GM21526 (cell line): ENCODE results near the gene GLCCI1.

Experiments
- ATAC-seq: cut with Tn5 transposase; IDR thresholded peaks from one replicate; pipeline ENCODE4 v1.9.1; 2021; ENCODE audit warnings: moderate library complexity; ENCODE audit not compliant: unreplicated experiment, low FRiP score

The GLCCI1 gene

GRCh38 chr7:7959979-7960670 is 8.5 kb upstream of the GLCCI1 start:
- ATAC-seq, result peak; percentile 86

DNA sequence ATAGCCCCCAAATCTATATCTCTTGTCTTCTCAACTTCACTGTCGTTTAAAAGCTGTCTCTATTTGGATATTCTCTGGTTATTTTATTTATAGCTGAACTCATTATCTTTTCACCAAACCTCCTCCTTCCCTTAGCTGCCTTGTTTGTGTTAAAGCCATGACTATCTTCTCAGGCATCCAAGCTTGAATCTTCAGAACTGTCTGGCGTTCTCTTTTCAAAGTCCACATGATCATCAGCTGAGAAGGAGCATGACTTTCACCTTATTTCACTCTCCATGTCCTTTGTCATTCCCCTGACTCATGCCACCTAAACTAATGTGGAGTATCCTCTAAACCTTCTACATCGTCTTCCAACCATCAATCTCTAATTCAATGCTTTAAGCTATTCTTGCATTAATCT is 5.7 kb upstream of the GLCCI1 start:
- no peak for ATAC-seq

DNA sequence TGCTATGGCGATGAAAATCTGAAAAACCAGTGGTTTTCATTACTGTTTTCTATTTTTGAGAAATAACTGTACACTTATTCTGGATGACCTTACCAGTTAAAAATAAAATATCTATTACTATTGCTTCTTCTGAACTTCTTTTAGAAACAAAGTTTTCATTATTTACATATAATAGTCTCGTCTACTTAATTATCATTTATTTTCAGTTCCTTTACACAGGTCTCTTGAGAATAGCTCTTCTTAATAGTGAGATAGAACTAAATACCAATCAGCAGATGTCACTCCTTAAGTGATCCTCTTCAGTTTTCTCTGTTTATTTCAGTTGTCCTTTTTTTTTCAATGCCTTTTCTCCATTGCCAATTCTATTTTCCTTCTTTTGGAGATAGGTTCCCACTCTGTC is 4.3 kb upstream of the GLCCI1 start:
- no peak for ATAC-seq

GRCh38 chr7:7964691-7965090 is 3.9 kb upstream of the GLCCI1 start:
- ATAC-seq, result no peak

- ATAC-seq, result no peak
Observed at GRCh38 chr7:7965301-7965700, 3.3 kb upstream of the GLCCI1 start.

DNA sequence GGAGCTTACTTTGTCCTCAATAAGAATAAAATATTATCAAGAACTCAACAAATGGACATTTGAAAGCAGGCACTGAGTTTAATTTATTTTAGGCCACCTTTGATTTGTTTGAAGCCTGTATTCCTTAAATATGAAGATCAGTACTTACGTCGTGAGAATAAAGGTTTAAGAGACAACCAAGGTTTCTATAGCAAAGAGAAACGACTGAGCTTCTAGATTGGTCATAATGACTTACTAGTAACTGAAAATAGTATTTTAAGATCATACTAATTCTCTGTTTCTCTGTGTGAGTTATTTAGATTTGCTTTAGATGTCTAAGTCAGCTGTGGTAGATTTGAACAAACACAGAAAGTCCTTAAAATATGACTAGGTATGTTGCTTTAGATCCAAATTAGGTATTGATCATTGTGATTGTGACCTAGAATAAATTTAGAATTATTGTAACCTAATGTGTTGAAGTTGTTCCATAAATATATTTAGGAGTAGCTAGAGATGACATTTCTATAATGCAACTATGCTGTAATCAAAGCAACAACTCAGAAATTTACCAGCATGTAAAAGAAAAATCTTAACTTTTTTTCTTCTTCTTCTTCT is 2.4 kb upstream of the GLCCI1 start:
- ATAC-seq, result no peak

DNA sequence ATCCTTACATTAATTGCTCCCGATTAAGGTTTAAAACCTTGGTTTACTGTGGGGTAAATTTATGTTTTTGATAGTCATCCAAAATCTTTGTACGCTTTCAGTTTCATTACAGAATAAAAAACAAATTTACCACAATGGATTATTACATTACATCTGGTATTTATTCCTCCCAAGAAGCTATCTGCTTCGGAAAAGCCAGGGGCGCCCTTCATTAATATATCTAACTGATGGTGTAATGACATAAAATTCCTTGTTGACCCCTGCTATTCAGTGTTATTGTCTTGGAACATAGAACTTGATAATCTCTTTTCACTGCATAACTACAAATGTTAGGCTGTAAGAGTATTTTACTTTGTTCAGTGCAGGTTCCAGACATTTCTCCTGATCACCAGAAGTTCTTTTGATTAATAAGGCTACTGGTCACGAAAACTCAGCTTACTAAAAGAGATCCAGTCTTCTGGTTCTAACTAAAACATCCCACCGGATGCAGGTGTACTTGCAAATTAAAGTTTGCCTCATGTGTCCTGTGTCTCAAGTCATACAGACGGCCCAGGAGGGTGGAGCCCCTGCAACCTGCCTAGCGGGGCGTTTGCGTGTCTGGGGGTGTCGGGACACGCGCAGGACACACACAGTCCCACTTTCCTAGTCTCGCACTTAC is 581 bp upstream of the GLCCI1 start:
- no peak for ATAC-seq

GRCh38 chr7:7969306-7970236 is 975 bp downstream of the GLCCI1 start:
- no peak for ATAC-seq

DNA sequence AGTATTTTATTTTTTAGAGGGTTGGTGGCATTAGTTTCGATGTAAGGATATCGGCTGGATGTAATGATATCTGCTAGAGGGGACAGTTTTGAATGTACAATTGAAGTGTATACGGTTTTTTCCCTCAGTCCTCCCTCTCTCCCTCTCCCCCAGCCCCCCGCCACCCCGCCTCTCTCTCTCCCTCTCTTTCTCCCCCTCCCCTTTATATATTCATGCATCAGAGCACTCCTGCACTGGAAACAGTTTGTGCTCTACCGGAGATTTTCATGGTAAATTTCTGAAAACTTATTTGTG is 1.6 kb downstream of the GLCCI1 start:
- no peak for ATAC-seq

GRCh38 chr7:7970531-7971307 is 2.1 kb downstream of the GLCCI1 start:
- ATAC-seq, result no peak

- no peak for ATAC-seq
Observed at GRCh38 chr7:7971308-7972040, 2.9 kb downstream of the GLCCI1 start.

DNA sequence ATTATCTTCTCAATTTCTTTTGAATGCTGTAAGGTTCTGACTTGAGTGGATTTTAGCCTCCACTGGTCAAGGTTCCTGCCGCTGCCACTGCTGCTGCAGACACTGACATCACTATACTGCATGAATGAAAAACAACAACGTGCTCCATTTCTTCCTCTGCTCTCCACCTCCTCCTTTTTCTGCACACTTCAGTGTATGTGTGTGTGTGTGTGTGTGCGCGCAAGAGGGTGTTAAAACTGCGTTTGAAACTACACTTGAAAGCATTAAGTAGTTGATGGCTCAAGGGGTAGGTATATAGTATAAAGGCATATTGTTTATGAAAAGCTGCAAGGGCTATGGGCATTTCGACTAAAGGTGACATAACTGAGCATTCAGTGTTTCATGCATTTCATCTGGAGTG is 3.5 kb downstream of the GLCCI1 start:
- ATAC-seq, result no peak

DNA sequence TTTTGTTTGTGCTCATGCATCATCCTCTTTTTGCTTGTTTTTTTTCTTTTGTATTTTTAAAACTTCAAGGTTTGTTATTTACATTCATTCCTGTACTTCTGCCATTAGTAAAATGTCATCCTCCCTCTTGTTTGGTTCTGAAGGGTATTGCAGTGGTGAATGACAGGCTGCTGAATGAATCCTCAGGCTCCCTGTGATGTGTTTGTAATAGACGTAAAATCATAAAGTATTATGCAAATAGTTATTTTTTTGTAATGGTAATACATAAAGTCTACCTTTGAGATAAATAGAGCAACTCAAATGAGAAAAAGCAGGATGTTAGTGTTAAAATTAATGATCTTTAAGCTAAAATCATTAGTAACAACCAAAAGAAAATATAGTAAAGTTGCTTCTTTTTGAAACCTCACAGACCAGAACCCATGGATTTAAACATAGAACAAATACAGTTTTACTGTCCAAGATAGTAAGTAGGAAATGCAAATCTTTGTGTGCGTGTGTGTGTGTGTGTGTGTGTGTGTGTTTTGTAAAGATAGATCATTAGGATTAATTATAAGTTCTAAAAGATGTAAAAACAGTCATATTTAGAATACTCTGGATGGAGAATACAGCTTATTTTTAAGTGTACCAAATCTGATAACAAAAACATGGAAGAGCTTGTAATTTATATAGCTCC is 4.5 kb downstream of the GLCCI1 start:
- no peak for ATAC-seq

- ATAC-seq, result no peak
Observed at GRCh38 chr7:7976677-7977076, 8.1 kb downstream of the GLCCI1 start.

DNA sequence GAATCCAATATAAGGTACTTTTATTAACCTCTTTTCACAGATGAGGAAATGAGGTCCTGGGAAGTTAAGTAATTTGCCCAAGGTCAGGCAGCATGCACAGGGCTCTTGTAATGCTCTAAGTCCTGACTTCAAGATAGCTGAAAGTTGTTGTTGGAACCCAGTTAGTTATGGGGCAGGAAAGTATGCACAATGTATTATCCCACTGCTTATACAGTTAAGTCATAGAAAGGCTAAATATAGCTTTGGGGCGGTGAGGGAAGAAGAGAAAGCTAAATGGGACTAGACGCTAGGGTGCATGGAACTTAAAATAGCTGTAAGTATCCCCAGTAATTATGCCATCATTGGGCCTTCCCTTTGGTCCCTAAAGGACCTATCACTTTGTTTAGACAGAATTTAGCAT is 9.2 kb downstream of the GLCCI1 start:
- ATAC-seq, result no peak

DNA sequence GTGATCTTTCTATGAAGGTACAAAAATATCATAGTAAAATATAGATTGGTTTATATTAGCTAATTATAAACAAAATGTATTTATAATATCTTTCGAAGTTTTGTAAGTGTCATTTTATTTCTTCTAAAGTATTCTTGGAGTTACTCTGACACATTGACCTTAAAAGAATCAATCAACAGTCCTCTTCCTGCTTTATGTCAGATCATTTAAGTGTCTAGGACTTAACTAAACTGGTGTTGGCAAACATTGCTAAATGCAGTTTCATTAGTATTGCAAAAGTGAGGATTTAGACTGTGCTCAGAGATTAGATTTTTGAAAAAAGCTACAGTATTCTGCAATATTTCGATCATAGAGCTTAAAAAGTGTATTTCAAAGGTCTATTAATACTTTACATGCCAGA is 10.3 kb downstream of the GLCCI1 start:
- no peak for ATAC-seq

DNA sequence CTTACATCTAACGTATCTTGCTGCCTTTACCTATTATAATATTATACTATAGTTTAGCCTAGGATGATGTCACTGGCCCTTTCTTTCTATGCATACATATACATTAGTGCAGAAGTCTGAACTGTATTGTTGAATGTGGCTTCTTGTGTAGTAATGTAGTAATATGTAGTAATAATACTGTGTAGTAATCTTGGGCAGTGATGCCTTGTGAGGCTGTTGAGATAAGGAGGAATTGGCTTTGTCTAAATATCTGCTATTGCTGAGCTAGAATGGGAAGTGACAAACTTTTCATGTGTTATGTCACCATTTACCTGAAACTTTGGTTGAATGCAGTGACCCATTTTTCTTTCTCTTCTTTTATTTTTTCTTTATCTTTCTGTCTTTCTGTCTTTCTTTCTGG is 11.0 kb downstream of the GLCCI1 start:
- ATAC-seq, result no peak

DNA sequence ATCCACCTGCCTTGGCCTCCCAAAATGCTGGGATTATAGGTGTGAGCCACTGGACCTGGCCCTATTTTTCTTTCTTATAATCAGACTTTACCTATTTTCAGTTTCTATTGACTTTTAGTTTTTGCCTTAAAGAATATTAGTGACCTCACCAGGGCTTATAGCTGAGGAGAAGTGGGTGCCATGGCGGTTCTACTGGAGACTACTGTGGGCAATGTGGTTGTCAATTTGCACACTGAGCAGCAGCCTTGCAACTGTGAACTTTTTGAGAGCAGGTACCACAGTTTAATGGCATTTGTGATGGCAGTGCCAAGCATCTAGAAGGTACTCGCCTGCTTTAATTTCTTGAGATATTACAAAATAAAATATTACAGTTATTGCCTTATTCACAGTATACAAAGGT is 11.5 kb downstream of the GLCCI1 start:
- no peak for ATAC-seq

DNA sequence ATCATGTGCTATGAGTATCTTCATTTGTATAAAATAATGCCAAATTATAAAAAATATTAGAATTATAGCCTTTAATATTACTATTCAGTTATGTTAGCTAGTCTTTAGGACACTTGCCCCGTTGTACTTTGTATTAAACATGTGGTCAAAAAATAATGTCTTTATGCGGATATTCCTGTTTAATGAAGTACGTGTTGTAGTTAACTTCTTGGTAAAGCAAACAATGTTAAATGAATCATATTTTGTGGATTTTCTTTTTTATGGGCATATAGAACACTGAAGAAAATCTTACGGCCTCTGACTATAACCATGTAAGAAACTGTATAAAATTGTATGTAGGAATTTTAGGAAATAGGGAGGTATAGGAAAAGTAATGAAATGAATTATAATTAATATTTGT is 14.3 kb downstream of the GLCCI1 start:
- no peak for ATAC-seq
